Spleen (tissue), 11 donors: ENCODE data around the gene NFYC. TPM values are rescaled to one million over a fixed set of nuclear protein-coding genes. Genes with fewer than 3 reads are reported as not detected.

Experiments used
- DNase-seq: peaks from one replicate; pipeline ENCODE4 v3.0.0-alpha.2; 2020
- H3K27ac ChIP-seq, 8 donors: fragments of 200-600 bp; sonication (generic) in 7 of 8; 1 replicate in 4 of 8; 2 replicates in 4 of 8; pipeline versions ENCODE4 v1.5.0 to v1.8.0; 2016 to 2021; ENCODE audit warnings: inconsistent platforms in 4 of 8, mild to moderate bottlenecking in 4 of 8, moderate library complexity in 1 of 8
- H3K27me3 ChIP-seq, 7 donors: fragments of 200-600 bp; sonication (generic) in 6 of 7; replicated peaks in 1 of 7; 1 replicate in 4 of 7; 2 replicates in 3 of 7; pipeline versions ENCODE4 v1.5.0 to v1.8.0; 2016 to 2021; ENCODE audit warnings: inconsistent platforms in 3 of 7, mild to moderate bottlenecking in 1 of 7
- H3K36me3 ChIP-seq, 6 donors: fragments of 200-600 bp; sonication (generic) in 5 of 6; 1 replicate in 4 of 6; 2 replicates in 2 of 6; pipeline versions ENCODE4 v1.5.0 to v1.8.0; 2016 to 2021; ENCODE audit warnings: inconsistent platforms in 2 of 6
- H3K4me1 ChIP-seq, 6 donors: fragments of 200-600 bp; sonication (generic) in 5 of 6; 1 replicate in 3 of 6; 2 replicates in 3 of 6; pipeline versions ENCODE4 v1.5.0 to v1.8.0; 2016 to 2021; ENCODE audit warnings: inconsistent platforms in 3 of 6
- H3K4me3 ChIP-seq, 8 donors: fragments of 200-600 bp; sonication (generic) in 7 of 8; 1 replicate in 4 of 8; 2 replicates in 4 of 8; pipeline versions ENCODE4 v1.5.0 to v1.8.0; 2016 to 2021; ENCODE audit warnings: inconsistent platforms in 4 of 8, mild to moderate bottlenecking in 4 of 8, moderate library complexity in 2 of 8
- H3K9me3 ChIP-seq, 8 donors: fragments of 200-600 bp; sonication (generic) in 7 of 8; 1 replicate in 4 of 8; 2 replicates in 4 of 8; pipeline versions ENCODE4 v1.5.0 to v1.8.0; 2016 to 2021; ENCODE audit warnings: inconsistent platforms in 4 of 8
- CTCF ChIP-seq, 11 experiments: fragments of 200-600 bp in 7 of 11; fragments of 450-650 bp in 4 of 11; sonication (generic) in 4 of 11; IDR thresholded peaks in 8 of 11; conservative IDR thresholded peaks in 3 of 11; 1 replicate in 7 of 11; 2 replicates in 4 of 11; pipeline versions ENCODE4 v1.4.0 to v1.8.0; 2016 to 2021; ENCODE audit warnings: antibody characterized with exemption in 11 of 11, inconsistent platforms in 4 of 11, mild to moderate bottlenecking in 1 of 11
- POLR2A ChIP-seq, 3 donors: fragments of 450-650 bp; IDR thresholded peaks; one replicate each; pipeline ENCODE4 v1.5.1; 2017; ENCODE audit warnings: antibody characterized with exemption in 3 of 3, mild to moderate bottlenecking in 1 of 3
- POLR2AphosphoS5 ChIP-seq, 3 donors: sonication (generic); formaldehyde crosslinking; IDR thresholded peaks; one replicate each; pipeline ENCODE4 v1.5.1; 2017; ENCODE audit warnings: antibody characterized with exemption in 3 of 3
- WGBS, 5 donors: extraction: QIAGEN DNeasy Blood & Tissue Kit in 3 of 5; methylation state at CpG; one replicate each; pipeline versions ENCODE4 v1.1.5 to v1.1.7; 2013 to 2018; 5-methylcytosine and 5-hydroxymethylcytosine counted together
- intact Hi-C: fragments of 100-400 bp; cut with DNase I; formaldehyde crosslinking; loops from one replicate; pipeline ENCODE4 v1.15.0; 2023; ENCODE audit warnings: low total_unique reads
- polyA plus RNA-seq, 3 donors: library from polyadenylated mRNA; stranded (reverse); fragments of 200-250 nt; gene quantifications; one replicate each; pipeline ENCODE4 v1.2.1, GENCODE V29; 2013
- total RNA-seq, 7 donors: library from RNA; depleted of rRNA in 3 of 7; stranded (reverse); fragments of >200 nt in 3 of 7; fragmentation: NEBNext Ultra II Directional in 4 of 7; extraction: Animal tissue kit (Norgen Biotek cat#: 25700) in 4 of 7; gene quantifications; one replicate each; pipeline versions ENCODE4 v1.1.0 to v1.2.1, GENCODE V29; 2016 to 2021
- donor health status: healthy with polysubstance abuse.
- donor health status: DM: no; HTN: no; CAD: no; lungs with moderate emphysema.
- donor health status: DM: no; HTN: no; CAD: no.
- donor health status: Bipolar disorder and iron deficiency.
- donor health status: healthy.
- donor health status: DM: no; HTN: no; CAD: no.
- donor health status: DM: yes; HTN: yes; CAD: no.

NFYC gene
- total and polyA plus RNA-seq, 10 donors: 34.6 to 99.0 (median 67.7) TPM

GRCh38 chr1:40808444-40808843 lies 116.9 kb downstream of the NFYC start:
- no peak overlapping the region for H3K27ac ChIP-seq
- no peaks in the 10 kb centered on the region for H3K27me3 ChIP-seq
- H3K9me3 ChIP-seq: no peaks in the 10 kb centered on the region
- WGBS, 5 donors: 65 to 87% (median 77%) methylated on average over 3 of the region's 3 CpGs
- intact Hi-C loops: no loop called here
- no peak for DNase-seq
- peaks cover 0 to 18% (median 11%) of the 10 kb centered on the region in 6 donors for H3K4me1 ChIP-seq
- no peak for TF ChIP-seq POLR2AphosphoS5 (IDR thresholded peaks at IDR 0.05)
- TF ChIP-seq CTCF (IDR thresholded peaks at IDR 0.05 in 8 of 11, conservative IDR thresholded peaks at IDR 0.05 in 3 of 11): no peak
- no peak for TF ChIP-seq POLR2A (IDR thresholded peaks at IDR 0.05)
- H3K4me3 ChIP-seq: no peak overlapping the region
- no peaks in the 10 kb centered on the region for H3K36me3 ChIP-seq

- Histone ChIP-seq H3K27me3 (no peaks in the 10 kb centered on the region), H3K4me1 (peaks cover 0 to 16% (median 9%) of the 10 kb centered on the region in 6 donors), H3K27ac (peak overlapping the region in 1 of 8 donors; percentile 21), H3K4me3 (no peak overlapping the region), H3K36me3 (no peaks in the 10 kb centered on the region), H3K9me3 (no peaks in the 10 kb centered on the region)
- no peak for DNase-seq
- intact Hi-C loops: no loop called here
- no peak for TF ChIP-seq POLR2A (IDR thresholded peaks at IDR 0.05)
- no peak for TF ChIP-seq POLR2AphosphoS5 (IDR thresholded peaks at IDR 0.05)
- no peak for TF ChIP-seq CTCF (IDR thresholded peaks at IDR 0.05 in 8 of 11, conservative IDR thresholded peaks at IDR 0.05 in 3 of 11)
- 58 to 70% (median 66%) methylated on average over 6 of the region's 6 CpGs for WGBS, 5 donors
Observed at GRCh38 chr1:40808909-40809308, 117.4 kb downstream of the NFYC start.

- Histone ChIP-seq H3K4me3 (no peak overlapping the region), H3K9me3 (no peaks in the 10 kb centered on the region), H3K27ac (no peak overlapping the region), H3K4me1 (peaks cover 0 to 16% (median 9%) of the 10 kb centered on the region in 6 donors), H3K27me3 (no peaks in the 10 kb centered on the region), H3K36me3 (no peaks in the 10 kb centered on the region)
- intact Hi-C loops: no loop called here
- DNase-seq: no peak
- TF ChIP-seq POLR2AphosphoS5 (IDR thresholded peaks at IDR 0.05) (no peak), CTCF (IDR thresholded peaks at IDR 0.05 in 8 of 11, conservative IDR thresholded peaks at IDR 0.05 in 3 of 11) (no peak), POLR2A (IDR thresholded peaks at IDR 0.05) (no peak)
- WGBS, 5 donors: 87 to 97% (median 92%) methylated on average over 5 of the region's 5 CpGs
Observed at GRCh38 chr1:40810927-40811326, 119.4 kb downstream of the NFYC start.

GRCh38 chr1:40815420-40815819 lies 123.9 kb downstream of the NFYC start:
- H3K9me3 ChIP-seq: no peaks in the 10 kb centered on the region
- no peaks in the 10 kb centered on the region for H3K36me3 ChIP-seq
- peaks cover 0 to 19% (median 13%) of the 10 kb centered on the region in 6 donors for H3K4me1 ChIP-seq
- H3K27me3 ChIP-seq: peaks cover 0 to 27% (median 10%) of the 10 kb centered on the region in 7 donors
- TF ChIP-seq CTCF (IDR thresholded peaks at IDR 0.05 in 8 of 11, conservative IDR thresholded peaks at IDR 0.05 in 3 of 11): no peak
- no peak for TF ChIP-seq POLR2AphosphoS5 (IDR thresholded peaks at IDR 0.05)
- no peak for TF ChIP-seq POLR2A (IDR thresholded peaks at IDR 0.05)
- intact Hi-C loops: no loop called here
- 77 to 80% (median 78%) methylated on average over 9 of the region's 9 CpGs for WGBS, 5 donors
- H3K4me3 ChIP-seq: no peak overlapping the region
- DNase-seq: no peak
- H3K27ac ChIP-seq: no peak overlapping the region
